GM12873 (cell line): ENCODE results near the gene TPP1.

Experiments used
- TF ChIP-seq, protein P1 (sequence below): IDR thresholded peaks from 2 replicates; pipeline ENCODE4 v1.5.1; 2012; ENCODE audit warnings: low read depth, mild to moderate bottlenecking, moderate library complexity, low read length, control low read depth; ENCODE audit not compliant: insufficient read depth; ENCODE audit errors: missing control alignments

Gene TPP1

DNA sequence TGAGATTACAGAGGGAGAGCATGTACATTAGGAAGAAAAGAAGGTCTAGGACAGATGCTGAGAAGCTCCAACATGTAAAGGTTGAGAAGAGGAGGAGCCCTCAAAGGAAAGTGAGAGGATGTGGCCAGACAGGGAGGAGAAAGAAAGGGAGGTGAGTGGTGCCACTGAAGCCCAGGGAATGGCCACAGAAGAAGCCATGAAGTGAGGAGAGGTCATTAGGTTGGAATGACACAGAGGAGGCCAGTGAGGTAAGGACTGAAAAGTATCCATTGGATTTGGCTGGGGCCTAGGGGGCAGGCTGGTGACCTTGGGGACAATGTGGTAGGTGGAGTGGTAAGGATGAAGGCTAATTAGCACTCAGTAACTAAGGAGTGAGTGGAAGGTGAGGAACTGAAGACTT, 39.4 kb upstream of the TPP1 start:
- TF ChIP-seq, protein P1, sequence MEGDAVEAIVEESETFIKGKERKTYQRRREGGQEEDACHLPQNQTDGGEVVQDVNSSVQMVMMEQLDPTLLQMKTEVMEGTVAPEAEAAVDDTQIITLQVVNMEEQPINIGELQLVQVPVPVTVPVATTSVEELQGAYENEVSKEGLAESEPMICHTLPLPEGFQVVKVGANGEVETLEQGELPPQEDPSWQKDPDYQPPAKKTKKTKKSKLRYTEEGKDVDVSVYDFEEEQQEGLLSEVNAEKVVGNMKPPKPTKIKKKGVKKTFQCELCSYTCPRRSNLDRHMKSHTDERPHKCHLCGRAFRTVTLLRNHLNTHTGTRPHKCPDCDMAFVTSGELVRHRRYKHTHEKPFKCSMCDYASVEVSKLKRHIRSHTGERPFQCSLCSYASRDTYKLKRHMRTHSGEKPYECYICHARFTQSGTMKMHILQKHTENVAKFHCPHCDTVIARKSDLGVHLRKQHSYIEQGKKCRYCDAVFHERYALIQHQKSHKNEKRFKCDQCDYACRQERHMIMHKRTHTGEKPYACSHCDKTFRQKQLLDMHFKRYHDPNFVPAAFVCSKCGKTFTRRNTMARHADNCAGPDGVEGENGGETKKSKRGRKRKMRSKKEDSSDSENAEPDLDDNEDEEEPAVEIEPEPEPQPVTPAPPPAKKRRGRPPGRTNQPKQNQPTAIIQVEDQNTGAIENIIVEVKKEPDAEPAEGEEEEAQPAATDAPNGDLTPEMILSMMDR, result no peak

DNA sequence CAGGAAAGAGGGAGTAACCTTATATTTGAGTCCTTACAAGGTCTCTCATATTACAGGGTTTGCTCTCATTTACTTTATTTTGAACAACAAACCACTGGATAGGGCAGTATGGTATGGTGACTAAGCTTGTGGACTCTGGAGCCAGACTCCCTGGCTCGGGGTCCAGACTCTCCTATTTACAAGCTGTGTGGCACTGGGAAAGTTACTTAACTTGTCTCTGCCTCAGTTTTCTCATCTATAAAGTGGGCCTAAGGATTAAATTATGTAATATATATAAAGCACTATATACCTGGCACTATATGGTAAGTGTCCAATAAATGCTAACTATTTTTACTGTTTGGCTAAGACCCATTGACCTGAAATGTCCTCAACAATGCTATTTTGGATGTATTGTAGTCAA, 38.1 kb upstream of the TPP1 start:
- TF ChIP-seq, protein P1, result no peak

DNA sequence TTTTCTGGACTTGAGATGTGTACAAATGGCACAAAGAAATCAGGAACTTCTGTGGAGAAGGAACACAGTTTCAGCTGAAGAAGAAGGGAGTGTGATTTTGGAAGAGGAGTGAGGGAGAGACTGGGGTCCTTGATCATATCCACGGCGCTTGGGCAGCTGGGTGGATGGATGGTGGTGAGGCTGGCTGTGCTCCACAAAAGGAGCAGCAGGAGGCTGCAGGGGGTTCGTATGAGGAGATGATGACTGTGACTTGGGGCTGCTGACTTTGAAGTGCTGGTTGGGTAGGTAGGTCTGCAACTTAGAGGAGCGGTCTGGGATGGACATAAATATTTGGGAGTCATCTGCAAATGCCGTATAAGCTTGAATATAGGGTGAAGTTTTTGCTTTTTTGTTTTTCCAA, 37.7 kb upstream of the TPP1 start:
- TF ChIP-seq, protein P1, result no peak

DNA sequence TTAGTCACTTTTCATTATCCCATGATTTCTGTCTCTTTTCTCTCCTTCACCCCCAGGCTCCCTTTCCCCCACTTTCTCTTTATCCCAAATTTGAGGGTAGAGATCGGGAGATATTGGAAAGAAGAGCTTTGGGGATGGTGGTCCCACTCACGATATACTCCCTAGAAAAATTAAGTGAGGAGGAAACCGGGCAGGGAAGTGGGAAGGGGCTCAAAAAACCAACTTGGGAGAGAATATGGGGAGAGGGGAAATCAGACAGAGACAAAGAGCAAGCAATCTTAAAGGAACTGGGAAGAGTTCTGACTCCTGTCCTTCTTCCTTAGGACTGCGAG, 37.3 kb upstream of the TPP1 start:
- TF ChIP-seq, protein P1, result no peak

DNA sequence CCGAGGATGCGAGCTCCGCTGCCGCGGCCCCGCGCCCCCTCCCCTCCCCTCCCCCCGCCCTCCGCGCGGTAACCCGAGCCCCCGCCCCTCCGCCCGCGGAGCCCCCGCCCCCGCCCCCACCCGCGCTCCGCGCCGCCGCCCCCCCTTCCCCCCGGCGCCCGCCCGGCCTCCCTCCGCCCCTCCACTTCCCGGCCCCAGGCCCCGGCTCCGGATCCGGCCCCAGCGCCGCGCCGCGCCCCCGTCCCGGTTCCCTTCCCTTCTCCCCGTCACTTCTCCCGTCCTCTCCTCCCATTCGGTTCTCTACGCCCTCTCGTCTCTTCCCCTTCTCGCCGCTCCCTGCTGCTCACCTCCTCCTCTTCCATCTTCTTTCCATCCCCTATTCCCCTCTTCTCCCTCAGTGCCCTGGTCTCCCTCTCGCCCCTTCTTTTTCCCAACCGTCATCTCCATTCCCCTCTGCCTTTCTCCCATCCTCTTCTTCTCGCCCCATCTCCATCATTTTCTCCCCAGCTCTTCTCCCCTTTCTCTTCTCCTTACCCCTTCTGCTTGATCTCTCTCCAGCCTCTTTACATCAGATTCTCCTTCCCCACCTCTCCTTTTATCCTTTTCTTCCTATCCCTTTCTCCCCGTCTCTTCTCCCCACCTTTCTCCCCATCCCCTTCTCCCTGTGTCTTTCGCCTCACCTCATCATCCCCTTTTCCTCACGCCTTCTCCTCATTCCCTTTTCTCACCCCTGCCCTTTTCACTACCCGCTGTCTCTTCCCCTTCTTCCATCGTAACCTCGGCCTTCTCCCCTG, 36.8 kb upstream of the TPP1 start, which contains the start of gene DCHS1:
Gene DCHS1, minus strand, starts transcription at position 20 of the 794 bp plus-strand sequence. CDS start 14,196 bp downstream, outside the sequence.
- TF ChIP-seq, protein P1, result no peak

DNA sequence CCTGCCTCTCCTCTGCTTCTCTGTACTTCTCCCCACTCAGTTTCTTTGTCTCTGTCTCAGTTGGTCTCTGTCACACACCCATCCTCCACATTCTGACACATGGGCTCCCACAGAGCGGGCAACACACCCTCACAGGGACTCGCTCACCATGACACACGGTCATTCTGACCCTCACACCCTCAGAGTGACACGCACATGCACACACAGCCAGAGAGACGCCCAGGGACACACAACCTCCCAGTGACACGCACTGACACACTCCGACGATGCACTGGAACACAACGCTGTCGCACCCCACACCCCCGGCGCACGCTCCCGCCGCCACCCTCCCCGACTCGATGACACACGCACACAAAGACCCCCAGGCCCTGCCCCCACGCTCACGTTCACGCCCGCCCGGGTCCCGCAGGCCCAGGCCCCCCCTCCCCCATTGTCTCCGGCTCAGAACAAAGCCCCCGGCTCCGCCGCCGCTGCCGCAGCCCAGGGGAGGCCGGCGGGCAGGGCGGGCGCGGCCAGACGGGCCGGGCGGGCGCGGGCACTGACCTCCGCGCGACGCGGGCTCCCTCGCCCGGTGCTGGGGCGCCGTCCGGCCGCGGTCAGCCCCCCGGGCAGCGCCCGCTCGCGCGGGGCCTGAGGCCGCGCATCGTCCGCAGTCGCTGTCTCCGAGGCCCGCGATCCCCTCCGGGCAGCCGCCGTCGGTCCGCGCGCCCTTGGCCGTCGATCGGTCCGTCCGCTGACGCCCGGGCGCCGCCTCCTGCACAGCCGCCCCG, 36.0 kb upstream of the TPP1 start:
- TF ChIP-seq, protein P1, result no peak

DNA sequence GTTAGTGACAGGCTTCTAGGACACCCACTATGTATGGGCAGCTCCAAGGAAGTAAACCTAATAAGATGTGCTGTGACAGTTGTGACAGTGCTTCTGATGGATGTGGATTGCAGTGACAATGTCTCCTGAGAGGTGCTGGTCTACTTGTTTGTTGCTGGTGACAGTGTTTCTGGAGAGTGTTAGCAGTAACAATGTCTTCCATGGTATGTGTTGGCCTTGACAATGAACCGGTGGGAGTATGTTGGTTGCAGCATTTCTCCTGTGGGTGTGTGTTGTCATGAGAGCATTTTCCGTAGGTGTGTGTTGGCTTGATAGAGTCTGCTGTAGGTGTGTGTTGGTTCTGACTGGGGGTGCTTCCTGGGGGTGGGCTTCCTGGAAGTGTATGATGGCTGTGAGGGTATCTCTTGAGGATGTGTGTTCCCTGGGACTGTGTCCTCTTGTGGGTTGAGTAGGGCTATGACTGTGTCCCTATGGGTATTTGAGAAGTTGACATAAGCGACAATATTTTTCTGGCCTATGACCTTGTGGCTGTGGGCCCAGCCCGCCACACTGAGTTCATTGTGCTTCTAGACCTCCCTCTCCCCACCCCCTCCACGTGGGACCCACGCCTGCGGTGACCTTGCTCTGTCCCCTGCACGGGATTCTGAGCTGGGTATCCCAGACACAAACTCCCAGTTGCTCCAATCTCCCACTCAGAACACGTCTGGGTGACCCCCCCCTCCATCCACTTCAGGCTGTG, 35.2 kb upstream of the TPP1 start:
- TF ChIP-seq, protein P1, result no peak
